ENCODE data around the gene EIF3F. TPM values are rescaled to one million over a fixed set of nuclear protein-coding genes. Genes with fewer than 3 reads are reported as not detected.

EIF3F gene, protein sequence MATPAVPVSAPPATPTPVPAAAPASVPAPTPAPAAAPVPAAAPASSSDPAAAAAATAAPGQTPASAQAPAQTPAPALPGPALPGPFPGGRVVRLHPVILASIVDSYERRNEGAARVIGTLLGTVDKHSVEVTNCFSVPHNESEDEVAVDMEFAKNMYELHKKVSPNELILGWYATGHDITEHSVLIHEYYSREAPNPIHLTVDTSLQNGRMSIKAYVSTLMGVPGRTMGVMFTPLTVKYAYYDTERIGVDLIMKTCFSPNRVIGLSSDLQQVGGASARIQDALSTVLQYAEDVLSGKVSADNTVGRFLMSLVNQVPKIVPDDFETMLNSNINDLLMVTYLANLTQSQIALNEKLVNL
- total RNA-seq, result 212 and 267 TPM in 2 replicates

DNA sequence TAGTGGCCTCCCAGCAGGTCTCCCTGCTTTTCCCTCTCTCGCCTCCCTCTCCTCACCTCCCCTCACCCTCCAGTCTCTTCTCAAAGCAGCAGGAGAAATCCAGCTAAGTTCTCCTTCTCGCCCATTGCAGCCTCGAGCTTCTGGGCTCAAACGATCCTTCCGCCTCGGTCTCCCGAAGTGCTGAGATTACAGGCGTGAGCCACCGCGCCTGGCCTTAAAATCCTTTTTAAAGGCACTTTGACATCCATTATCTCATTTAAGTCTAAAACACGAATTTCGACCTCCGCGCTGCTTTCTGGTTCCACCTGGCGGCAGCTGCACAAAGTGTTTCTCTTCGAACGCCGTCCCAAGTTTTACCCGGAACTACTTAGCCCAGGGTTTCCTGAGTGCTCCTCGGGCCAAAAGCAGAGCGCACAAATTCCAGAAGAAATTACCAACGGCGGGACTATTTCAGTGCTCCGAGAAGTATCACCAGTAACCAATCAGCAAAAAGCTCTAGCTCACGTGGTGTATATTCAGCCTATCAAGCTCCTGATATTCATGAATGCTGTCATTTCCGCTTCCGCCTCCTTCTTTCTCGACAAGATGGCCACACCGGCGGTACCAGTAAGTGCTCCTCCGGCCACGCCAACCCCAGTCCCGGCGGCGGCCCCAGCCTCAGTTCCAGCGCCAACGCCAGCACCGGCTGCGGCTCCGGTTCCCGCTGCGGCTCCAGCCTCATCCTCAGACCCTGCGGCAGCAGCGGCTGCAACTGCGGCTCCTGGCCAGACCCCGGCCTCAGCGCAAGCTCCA, at the start of gene EIF3F:
EIF3F (plus strand) TSS at position 570 of the 792 bp plus-strand sequence; CDS start at position 586, 16 bp downstream.

DNA sequence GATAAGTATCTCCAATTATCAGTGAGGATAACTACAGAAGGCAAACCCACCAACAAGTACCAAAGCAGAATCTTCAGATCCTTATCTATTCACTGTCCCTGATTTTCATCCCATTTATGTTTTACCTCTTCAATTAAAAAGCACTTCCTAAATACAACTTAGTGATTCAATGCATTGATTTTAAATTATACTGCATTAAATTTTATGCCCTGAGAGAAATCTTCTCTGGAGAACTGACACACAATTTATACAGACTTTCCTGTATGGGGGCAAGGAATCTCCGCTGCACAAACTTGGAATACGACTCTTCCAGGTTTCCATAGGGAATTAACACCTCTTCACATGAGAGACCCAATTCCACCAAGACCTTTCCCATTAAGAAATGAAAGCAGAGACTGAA, 45.5 kb upstream of the EIF3F start, which contains the start of gene OR10A3:
OR10A3 (minus strand) TSS at position 101 of the 400 bp plus-strand sequence. CDS start 2,188 bp downstream, outside the sequence.

DNA sequence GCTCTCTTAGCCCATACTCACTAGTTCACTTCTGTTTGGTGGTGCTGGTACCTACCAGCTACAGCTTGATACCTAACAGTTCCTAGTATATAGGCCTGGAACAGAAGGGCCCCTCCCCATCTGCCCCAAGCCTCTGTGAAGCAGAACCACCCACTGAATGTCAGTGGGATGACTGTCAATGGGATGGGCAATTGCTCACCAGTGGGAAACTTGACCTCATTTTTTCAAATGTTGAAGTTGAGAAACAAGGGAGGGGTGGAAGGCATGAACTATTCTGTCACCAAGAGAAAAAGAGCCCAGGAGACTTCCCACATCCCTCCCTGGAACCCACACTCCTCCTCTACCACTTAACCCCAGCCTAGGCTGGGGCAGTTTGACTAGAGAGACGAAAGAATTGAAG, 21.8 kb upstream of the EIF3F start, which contains the start of gene NLRP10:
NLRP10 (minus strand) TSS at position 62 of the 400 bp plus-strand sequence. CDS start 1,952 bp downstream, outside the sequence.

Other genes starting within 250 kb of the EIF3F start
- not detected in 2 replicates for gene OR5P2, start 190.4 kb upstream of the EIF3F start, total RNA-seq
- gene OR5P3, start 156.5 kb upstream of the EIF3F start, total RNA-seq, result not detected in 2 replicates
- not detected in 2 replicates for gene OR10A6, start 56.1 kb upstream of the EIF3F start, total RNA-seq
- gene OR10A3, start 45.6 kb upstream of the EIF3F start, total RNA-seq, result not detected in 2 replicates
- 0.06 TPM in 1 of 2 replicates, not detected in the other for gene NLRP10, start 21.9 kb upstream of the EIF3F start, total RNA-seq
- gene TUB, start 93.9 kb downstream of the EIF3F start, total RNA-seq, result 0.16 and 2.3 TPM in 2 replicates
- not detected in 2 replicates for gene RIC3, start 181.7 kb downstream of the EIF3F start, total RNA-seq